Heart right ventricle (tissue), 16 donors: Measurements from ENCODE around the gene IL17C. TPM values are rescaled to one million over a fixed set of nuclear protein-coding genes. Genes with fewer than 3 reads are reported as not detected.

ENCODE experiments used
- ATAC-seq, 8 donors: fragments of 200-7000 bp; cut with Tn5 transposase; one replicate each; pipeline ENCODE4 v1.9.1; 2020; ENCODE audit warnings: mild to moderate bottlenecking in 8 of 8, moderate library complexity in 8 of 8, moderate number of reproducible peaks in 1 of 8
- DNase-seq, 2 donors: peaks; one replicate each; pipeline ENCODE4 v3.0.0-alpha.2; 2020
- H3K27ac ChIP-seq, 10 donors: fragments of 200-600 bp; sonication (generic) in 2 of 10; one replicate each; pipeline versions ENCODE4 v1.5.0 to v1.8.0; 2020 to 2022; ENCODE audit warnings: mild to moderate bottlenecking in 3 of 10
- H3K27me3 ChIP-seq, 7 donors: fragments of 200-600 bp; one replicate each; pipeline ENCODE4 v1.8.0; 2021 to 2022; ENCODE audit warnings: mild to moderate bottlenecking in 2 of 7
- H3K36me3 ChIP-seq, 9 donors: fragments of 200-600 bp; sonication (generic) in 1 of 9; one replicate each; pipeline versions ENCODE4 v1.5.0 to v1.8.0; 2020 to 2022; ENCODE audit warnings: mild to moderate bottlenecking in 2 of 9
- H3K4me1 ChIP-seq, 9 donors: fragments of 200-600 bp; sonication (generic) in 1 of 9; one replicate each; pipeline versions ENCODE4 v1.5.0 to v1.8.0; 2020 to 2022; ENCODE audit warnings: mild to moderate bottlenecking in 4 of 9
- H3K4me3 ChIP-seq, 10 donors: fragments of 200-600 bp; sonication (generic) in 2 of 10; one replicate each; pipeline versions ENCODE4 v1.5.0 to v1.8.0; 2020 to 2022; ENCODE audit warnings: mild to moderate bottlenecking in 7 of 10, moderate library complexity in 2 of 10
- H3K9me3 ChIP-seq, 11 donors: fragments of 200-600 bp in 10 of 11; sonication (generic) in 2 of 11; one replicate each; pipeline versions ENCODE4 v1.5.0 to v1.8.0; 2013 to 2022; ENCODE audit warnings: mild to moderate bottlenecking in 2 of 11, control low read depth in 1 of 11, moderate library complexity in 1 of 11
- CTCF ChIP-seq, 9 donors: fragments of 200-600 bp; sonication (generic) in 2 of 9; IDR thresholded peaks; one replicate each; pipeline versions ENCODE4 v1.5.0 to v1.8.0; 2021 to 2022; ENCODE audit warnings: antibody characterized with exemption in 9 of 9, mild to moderate bottlenecking in 5 of 9, moderate library complexity in 1 of 9
- WGBS, 2 donors: extraction: QIAGEN DNeasy Blood & Tissue Kit; methylation state at CpG; one replicate each; pipeline ENCODE4 v1.1.7; 2013; ENCODE audit warnings: inconsistent platforms in 1 of 2; 5-methylcytosine and 5-hydroxymethylcytosine counted together
- intact Hi-C, 10 donors: fragments of 100-400 bp; cut with DNase I; formaldehyde crosslinking; loops; one replicate each; pipeline versions ENCODE4 v1.11.1 to v1.14.2; 2022
- long read RNA-seq, 3 donors: library from polyadenylated mRNA; unstranded; transcript quantifications; one replicate each; pipeline ENCODE4 v2.0.0, GENCODE V29; 2020 to 2021
- polyA plus RNA-seq, 2 donors: library from polyadenylated mRNA; stranded (reverse); fragments of 200-250 nt; gene quantifications; one replicate each; pipeline ENCODE4 v1.2.3, GENCODE V29; 2013
- total RNA-seq, 10 donors: library from RNA; stranded (reverse); fragmentation: NEBNext Ultra II Directional in 3 of 10; extraction: Animal tissue kit (Norgen Biotek cat#: 25700) in 3 of 10; gene quantifications; one replicate each; pipeline versions ENCODE4 v1.2.1 to v1.2.4, GENCODE V29; 2021 to 2023
- donor health status: Arrhythmogenic right ventricular cardiomyopathy.
- donor health status: ischemic (EF 13 %, LVEDD 7.1; RV severe dilation, severe dysfunction).
- donor health status: healthy with polysubstance abuse.
- donor health status: DM: no; HTN: yes; CAD: no.
- donor health status: DM: no; HTN: no; CAD: no.
- donor health status: ischemic (EF 25% LVEDD 6.9; RV normal size, moderate dysfunction).
- donor health status: ischemic (EF 25% LVEDD 5.7; RV mildly dilated, moderate dysfunction).
- donor health status: healthy.
- donor health status: DM: yes; HTN: yes; CAD: no.
- donor health status: Ischemic cardiomyopathy.
- donor health status: ischemic (EF 35%, LVEDD 5.7; RV mildly dilated, moderate dysfunction).
- donor health status: nonischemic (EF 11% LVEDD 7.7; RV severe dilation, severe dysfunction).
- donor health status: DM: yes; HTN: yes; CAD: no.
- donor health status: PGD.
- donor health status: ischemic (EF 29% LVEDD 5.4; RV normal size, mild dysfunction).
- donor health status: nonischemic (EF 23%, LVEDD 6.1; RV moderate dilation, normal function).

Gene IL17C, protein sequence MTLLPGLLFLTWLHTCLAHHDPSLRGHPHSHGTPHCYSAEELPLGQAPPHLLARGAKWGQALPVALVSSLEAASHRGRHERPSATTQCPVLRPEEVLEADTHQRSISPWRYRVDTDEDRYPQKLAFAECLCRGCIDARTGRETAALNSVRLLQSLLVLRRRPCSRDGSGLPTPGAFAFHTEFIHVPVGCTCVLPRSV
- total RNA-seq, result not detected
- polyA plus RNA-seq, result not detected
- long read RNA-seq, donor 1, result 0 reads
- long read RNA-seq, donor 2, result 0 reads
- long read RNA-seq, donor 3, result 0 reads

GRCh38 chr16:88638323-88639230 lies at the start of gene IL17C:
Gene IL17C, plus strand, starts transcription at chr16:88638572. Its CDS starts 70 bp downstream, at chr16:88638642.
- Histone ChIP-seq H3K4me3 (no peak within 1 kb of the TSS), H3K27ac (no peak within 1 kb of the TSS), H3K9me3 (no peaks in the 10 kb centered on the region), H3K27me3 (peaks cover 22 to 65% (median 40%) of the 10 kb centered on the region in 7 donors), H3K36me3 (peaks cover 0 to 11% (median 0%) of the 10 kb centered on the region in 9 donors), H3K4me1 (peaks cover 0 to 25% (median 15%) of the 10 kb centered on the region in 9 donors)
- DNase-seq (no peak), ATAC-seq (no peak)
- WGBS, 2 donors, result 45 to 48% methylated on average over 27 of the region's 27 CpGs
- intact Hi-C loops, result no loop called here
- no peak for TF ChIP-seq CTCF (IDR thresholded peaks at IDR 0.05)

- Histone ChIP-seq H3K27ac (no peak overlapping the region), H3K4me3 (no peak overlapping the region), H3K27me3 (no peaks in the 10 kb centered on the region), H3K36me3 (peaks cover 0 to 86% (median 40%) of the 10 kb centered on the region in 9 donors), H3K4me1 (peaks cover 0 to 17% (median 7%) of the 10 kb centered on the region in 9 donors), H3K9me3 (no peaks in the 10 kb centered on the region)
- TF ChIP-seq CTCF (IDR thresholded peaks at IDR 0.05), result no peak
- intact Hi-C loops, result no loop called here
- ATAC-seq, result no peak
- no peak for DNase-seq
- WGBS, 2 donors, result 82 to 85% methylated on average over 6 of the region's 6 CpGs
These were observed 49.6 kb upstream of the IL17C start for GRCh38 chr16:88588754-88589153.

GRCh38 chr16:88589441-88589840 lies 48.9 kb upstream of the IL17C start:
- DNase-seq (no peak), ATAC-seq (no peak)
- H3K36me3 ChIP-seq, result peaks cover 0 to 83% (median 40%) of the 10 kb centered on the region in 9 donors
- WGBS, 2 donors, result 77 to 85% methylated on average over 11 of the region's 11 CpGs
- no peaks in the 10 kb centered on the region for H3K9me3 ChIP-seq
- TF ChIP-seq CTCF (IDR thresholded peaks at IDR 0.05), result no peak
- no peaks in the 10 kb centered on the region for H3K27me3 ChIP-seq
- peaks cover 0 to 23% (median 14%) of the 10 kb centered on the region in 9 donors for H3K4me1 ChIP-seq
- intact Hi-C loops, result no loop called here
- H3K4me3 ChIP-seq, result no peak overlapping the region
- H3K27ac ChIP-seq, result peak overlapping the region in 1 of 10 donors; percentile 17

DNA sequence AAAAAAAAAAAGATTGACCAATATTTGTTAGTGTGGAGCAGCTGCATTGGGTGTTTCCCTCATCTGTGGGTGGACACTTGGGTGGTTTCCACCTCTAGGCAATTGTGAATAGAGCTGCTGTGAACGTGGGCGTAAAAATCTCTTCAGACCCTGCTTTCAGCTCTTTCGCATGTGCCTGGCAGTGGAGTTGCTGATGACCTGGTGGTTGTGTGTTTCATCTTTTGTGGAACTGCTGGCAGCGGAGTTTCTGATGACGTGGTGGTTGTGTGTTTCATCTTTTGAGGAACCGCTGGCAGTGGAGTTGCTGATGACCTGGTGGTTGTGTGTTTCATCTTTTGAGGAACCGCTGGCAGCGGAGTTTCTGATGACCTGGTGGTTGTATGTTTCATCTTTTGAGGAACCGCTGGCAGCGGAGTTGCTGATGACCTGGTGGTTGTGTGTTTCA lies 46.8 kb upstream of the IL17C start:
- H3K4me3 ChIP-seq, result no peak overlapping the region
- H3K4me1 ChIP-seq, result peaks cover 0 to 41% (median 23%) of the 10 kb centered on the region in 9 donors
- H3K27ac ChIP-seq, result peak overlapping the region in 1 of 10 donors; percentile 71
- no peaks in the 10 kb centered on the region for H3K9me3 ChIP-seq
- 83 to 85% methylated on average over 10 of the region's 10 CpGs for WGBS, 2 donors
- peak in 1 of 2 donors; percentile 34 for DNase-seq
- no peaks in the 10 kb centered on the region for H3K27me3 ChIP-seq
- intact Hi-C loops, result loop anchor here in 2 of 10 donors (2.0 to 10.0 kb wide), 2 partner anchors 21 to 73 kb away; partner anchors contain the start of genes MVD (in 1 of the 2) and ZC3H18 (in 1 of the 2)
- ATAC-seq, result peak in 4 of 8 donors; percentile 18 to 80 (median 34)
- TF ChIP-seq CTCF (IDR thresholded peaks at IDR 0.05), result no peak
- peaks cover 0 to 72% (median 35%) of the 10 kb centered on the region in 9 donors for H3K36me3 ChIP-seq
